GM19397 (cell line): ENCODE measurements around the gene COBL.

ENCODE experiments used
- ATAC-seq: cut with Tn5 transposase; IDR thresholded peaks from one replicate; pipeline ENCODE4 v1.9.1; 2021; ENCODE audit warnings: mild to moderate bottlenecking, moderate library complexity; ENCODE audit not compliant: unreplicated experiment

COBL gene

DNA sequence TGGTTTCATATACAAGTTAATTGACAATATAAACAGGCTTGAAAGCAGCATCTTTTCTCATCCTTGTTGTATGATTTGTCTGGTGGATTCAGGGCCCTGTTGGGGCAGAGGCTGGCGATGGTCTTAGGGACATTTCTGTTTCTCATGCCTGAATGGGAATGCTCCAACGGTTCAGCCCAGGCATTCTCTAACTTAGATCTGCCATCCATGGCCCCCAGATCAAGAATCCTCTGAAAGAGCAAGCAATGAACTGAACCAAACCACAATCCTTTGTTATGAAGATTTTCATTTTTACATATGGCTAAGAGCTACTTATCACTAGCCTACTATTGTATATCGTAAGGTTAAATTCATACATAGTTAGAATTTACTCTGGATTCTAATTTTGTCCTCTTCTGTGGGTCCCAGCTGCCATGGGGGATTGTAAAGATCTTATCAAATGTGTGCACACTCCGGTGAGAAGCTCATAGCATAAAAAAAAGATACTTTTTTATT is 163.9 kb downstream of the COBL start:
- no peak for ATAC-seq

DNA sequence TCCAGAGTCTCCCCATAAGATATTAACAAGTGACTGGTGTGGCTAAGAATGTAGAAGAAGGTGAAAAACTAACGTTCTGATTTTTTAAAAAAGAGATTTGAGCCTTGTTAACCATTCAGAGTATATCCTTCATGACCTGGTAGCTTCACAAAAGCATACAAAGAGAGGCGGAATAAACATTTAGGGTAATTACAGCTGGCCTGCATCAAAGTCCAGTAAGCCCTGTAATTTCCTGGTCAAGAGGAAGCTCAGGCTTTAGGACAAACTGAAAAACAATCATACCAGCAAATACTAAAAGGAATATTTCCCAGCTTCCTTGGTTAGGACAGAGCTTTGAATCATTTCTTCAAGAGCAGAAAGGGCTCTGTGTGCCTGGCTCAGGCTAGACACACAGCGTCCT is 165.2 kb downstream of the COBL start:
- no peak for ATAC-seq

- no peak for ATAC-seq
These were observed 166.4 kb downstream of the COBL start for GRCh38 chr7:51150193-51150592.

DNA sequence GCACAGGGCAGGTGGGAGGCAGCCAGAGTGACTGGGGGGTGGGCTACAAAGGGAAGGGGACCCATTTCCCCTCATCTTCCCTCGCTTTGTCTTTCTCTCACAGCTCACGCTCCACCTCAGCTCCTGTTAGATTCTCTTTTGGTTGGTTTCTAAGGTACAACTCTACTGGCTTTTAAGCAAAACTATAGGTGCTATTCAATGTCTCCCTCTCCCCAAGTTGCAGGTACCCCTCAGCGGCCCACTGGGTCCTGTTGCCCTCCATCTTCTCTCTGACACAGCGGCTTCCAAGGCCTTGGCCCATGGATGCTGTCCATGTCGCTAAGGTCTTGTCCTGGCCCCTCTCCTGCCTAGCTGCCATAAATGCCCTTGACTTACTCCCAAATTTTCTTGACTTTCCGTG is 168.4 kb downstream of the COBL start:
- no peak for ATAC-seq

- no peak for ATAC-seq
These were observed 169.6 kb downstream of the COBL start for GRCh38 chr7:51146816-51147586.

DNA sequence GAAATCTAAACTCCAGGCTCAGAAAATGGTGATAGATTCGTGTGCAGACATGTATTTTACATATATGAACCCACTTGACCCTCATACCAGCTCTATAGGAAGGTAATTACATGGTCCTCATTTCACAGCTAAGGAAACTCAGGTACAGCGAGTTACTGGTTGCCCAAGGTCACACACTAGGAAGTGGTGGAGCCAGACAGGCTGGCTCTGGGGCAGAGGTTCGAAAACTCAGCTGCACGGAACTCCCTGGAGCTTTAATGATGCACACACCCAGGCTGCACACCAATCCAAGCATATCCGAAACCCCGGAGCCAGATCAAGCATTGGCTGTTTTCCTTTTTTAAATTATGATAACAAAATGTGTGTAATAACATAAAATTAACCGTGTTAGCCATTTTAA is 172.4 kb downstream of the COBL start:
- ATAC-seq, result no peak

GRCh38 chr7:51142741-51143385 is 173.7 kb downstream of the COBL start:
- no peak for ATAC-seq

- ATAC-seq, result no peak
These were observed 175.1 kb downstream of the COBL start for GRCh38 chr7:51141451-51142003.

- ATAC-seq, result no peak
These were observed 176.1 kb downstream of the COBL start for GRCh38 chr7:51140199-51141164.

GRCh38 chr7:51139796-51140195 is 176.8 kb downstream of the COBL start:
- no peak for ATAC-seq

GRCh38 chr7:51138123-51139085 is 178.2 kb downstream of the COBL start:
- ATAC-seq, result no peak

- no peak for ATAC-seq
These were observed 181.0 kb downstream of the COBL start for GRCh38 chr7:51135576-51135975.

DNA sequence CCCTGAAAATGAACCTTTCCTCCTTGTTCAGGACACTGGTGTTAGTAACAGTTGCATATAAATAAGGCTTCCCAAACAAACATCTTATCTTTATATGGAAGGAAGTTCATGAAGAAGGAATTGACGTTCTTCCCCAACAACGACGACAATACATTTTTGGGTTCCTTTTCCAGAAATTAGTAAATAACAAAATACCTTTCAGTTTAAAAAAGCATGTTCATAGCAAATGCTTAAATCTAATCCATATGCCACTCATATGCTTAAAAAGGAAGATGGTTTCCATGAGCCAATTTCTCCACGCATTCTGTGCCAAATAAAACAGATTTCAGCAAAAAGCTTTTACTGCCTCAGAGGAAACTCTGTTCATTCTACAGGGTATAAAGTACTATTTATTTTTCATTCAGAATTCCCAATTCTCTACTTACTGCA is 182.6 kb downstream of the COBL start:
- ATAC-seq, result no peak

DNA sequence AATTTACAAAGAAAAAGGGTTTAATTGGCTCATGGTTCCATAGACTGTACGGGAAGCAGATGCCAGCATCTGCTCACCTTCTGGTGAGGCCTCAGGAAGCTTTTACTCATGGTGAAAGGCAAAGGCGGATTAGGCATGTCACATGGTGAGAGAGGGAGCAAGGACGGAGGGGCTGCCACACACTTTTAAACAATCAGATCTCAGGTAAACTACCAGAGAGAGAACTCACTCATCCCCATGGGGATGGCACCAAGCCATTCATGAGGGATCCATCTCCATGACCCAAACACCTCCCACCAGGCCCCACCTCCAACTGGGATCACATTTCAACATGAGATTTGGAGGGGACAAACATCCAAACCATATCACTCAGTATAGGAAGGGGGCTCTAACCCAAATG is 183.9 kb downstream of the COBL start:
- no peak for ATAC-seq

- ATAC-seq, result no peak
These were observed 186.8 kb downstream of the COBL start for GRCh38 chr7:51129527-51130472.

DNA sequence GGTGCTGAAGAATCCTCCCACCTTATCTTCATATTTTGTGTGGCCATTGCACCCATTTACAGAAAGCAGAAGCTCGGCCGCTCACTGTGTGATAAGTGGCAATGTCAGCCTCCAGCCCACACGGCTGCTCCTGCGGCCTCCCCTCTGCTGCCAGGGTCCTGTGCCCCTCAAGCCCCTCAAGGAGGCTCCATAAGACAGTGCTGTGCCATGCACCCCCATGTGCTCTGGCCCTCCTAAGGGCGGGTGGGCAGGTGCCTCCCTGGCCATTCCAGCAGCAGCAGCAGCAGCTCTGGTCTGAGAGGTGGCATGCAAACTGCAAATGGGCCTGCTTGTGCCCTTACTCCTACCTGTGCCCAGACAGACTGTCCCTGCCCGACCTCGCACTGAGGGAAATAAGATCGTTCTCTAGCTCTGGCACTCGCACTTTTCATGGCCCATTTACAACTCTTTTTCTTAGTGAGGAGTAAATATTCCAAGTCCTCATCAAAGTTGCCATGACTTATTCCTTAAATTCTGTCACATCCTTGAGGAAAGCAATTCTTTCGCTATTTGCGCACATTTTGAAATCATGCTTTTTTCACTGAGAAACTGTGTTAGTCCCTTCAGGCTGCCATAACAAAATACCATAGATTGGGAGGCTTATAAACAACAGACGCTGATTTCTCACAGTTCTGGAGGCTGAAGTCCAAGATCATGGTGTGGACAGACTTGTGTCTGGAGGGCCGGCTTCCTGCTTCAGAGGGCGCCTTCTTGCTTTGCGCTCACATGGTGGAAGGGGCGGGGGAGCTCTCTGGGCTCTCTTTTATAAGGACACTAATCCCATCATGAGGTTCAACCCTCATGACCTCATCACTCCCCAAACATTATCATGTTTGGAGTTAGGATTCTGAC is 187.8 kb downstream of the COBL start:
- no peak for ATAC-seq

DNA sequence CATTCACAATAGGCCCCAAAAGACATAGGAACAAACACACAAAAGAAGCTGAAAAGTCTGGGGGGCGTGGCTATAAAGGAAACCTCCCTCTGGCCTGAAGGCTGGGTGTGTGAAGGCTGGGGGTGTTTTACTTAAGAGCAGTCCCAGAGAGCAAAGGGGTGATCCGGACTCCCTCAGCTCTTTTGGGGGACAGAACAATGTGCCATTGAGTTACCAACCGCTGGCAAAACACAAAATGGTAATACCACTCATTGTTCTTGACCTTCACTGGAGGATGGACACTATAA is 189.0 kb downstream of the COBL start:
- ATAC-seq, result no peak
